Type B pancreatic cell (in vitro differentiated cells): ENCODE data around the gene MAP4K3. TPM values are rescaled to one million over a fixed set of nuclear protein-coding genes. Genes with fewer than 3 reads are reported as not detected.

Experiments
- DNase-seq: peaks from one replicate; pipeline ENCODE4 v3.0.0; 2021; ENCODE audit warnings: mixed read lengths; ENCODE audit not compliant: unreplicated experiment; ENCODE audit errors: extremely low spot score
- H3K27ac Mint-ChIP-seq: 2 replicates; pipeline ENCODE4 v1.8.0; 2021; ENCODE audit warnings: mild to moderate bottlenecking, mixed read lengths
- H3K27me3 Mint-ChIP-seq: 2 replicates; pipeline ENCODE4 v1.8.0; 2021; ENCODE audit warnings: mixed read lengths
- H3K36me3 Mint-ChIP-seq: 2 replicates; pipeline ENCODE4 v1.8.0; 2021; ENCODE audit warnings: mixed read lengths
- H3K4me1 Mint-ChIP-seq: one replicate; pipeline ENCODE4 v1.8.0; 2021; ENCODE audit warnings: mixed read lengths; ENCODE audit not compliant: unreplicated experiment
- H3K4me3 Mint-ChIP-seq: 2 replicates; pipeline ENCODE4 v1.8.0; 2021; ENCODE audit warnings: mild to moderate bottlenecking, mixed read lengths
- H3K9me3 Mint-ChIP-seq: 2 replicates; pipeline ENCODE4 v1.8.0; 2021; ENCODE audit warnings: mixed read lengths
- total RNA-seq: library from RNA; stranded (reverse); gene quantifications from 2 replicates; pipeline ENCODE4 v1.2.1, GENCODE V29; 2021; ENCODE audit warnings: low replicate concordance
- TF ChIP-seq, protein P1 (sequence below): fragments of 200-600 bp; sonication (generic); conservative IDR thresholded peaks from 2 replicates; pipeline ENCODE4 v1.5.0; 2021; ENCODE audit warnings: antibody characterized with exemption, mild to moderate bottlenecking

Gene MAP4K3
- total RNA-seq, 1 donor from 2014 or later = 49.0 TPM

DNA sequence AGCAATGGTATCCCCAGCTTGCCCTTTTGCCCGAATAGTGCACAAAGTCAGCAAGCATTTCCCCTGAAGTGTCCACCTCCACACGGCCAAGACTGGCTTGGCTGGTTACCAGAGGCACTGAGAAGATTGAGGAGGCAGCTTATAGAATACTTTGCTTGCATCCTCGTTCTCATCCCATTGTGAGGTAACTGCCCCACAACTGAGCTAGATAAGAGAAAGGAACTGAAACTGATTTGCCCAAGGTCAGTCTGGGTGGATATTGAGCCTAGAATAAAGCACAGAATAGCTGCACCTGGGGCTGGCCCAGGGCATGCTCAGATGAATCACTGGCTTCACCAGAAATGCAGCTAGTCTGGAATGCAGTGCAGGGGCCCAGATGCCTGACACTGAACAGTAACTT lies 32.7 kb upstream of the MAP4K3 start:
- H3K4me1 Mint-ChIP-seq = peaks cover 35% of the 10 kb centered on the region
- H3K9me3 Mint-ChIP-seq = peaks cover 4% of the 10 kb centered on the region
- H3K27ac Mint-ChIP-seq = peak overlapping the region; percentile 71
- DNase-seq = no peak
- H3K27me3 Mint-ChIP-seq = no peaks in the 10 kb centered on the region
- peak overlapping the region; percentile 46 for H3K4me3 Mint-ChIP-seq
- peaks cover 6% of the 10 kb centered on the region for H3K36me3 Mint-ChIP-seq
- TF ChIP-seq, protein P1, sequence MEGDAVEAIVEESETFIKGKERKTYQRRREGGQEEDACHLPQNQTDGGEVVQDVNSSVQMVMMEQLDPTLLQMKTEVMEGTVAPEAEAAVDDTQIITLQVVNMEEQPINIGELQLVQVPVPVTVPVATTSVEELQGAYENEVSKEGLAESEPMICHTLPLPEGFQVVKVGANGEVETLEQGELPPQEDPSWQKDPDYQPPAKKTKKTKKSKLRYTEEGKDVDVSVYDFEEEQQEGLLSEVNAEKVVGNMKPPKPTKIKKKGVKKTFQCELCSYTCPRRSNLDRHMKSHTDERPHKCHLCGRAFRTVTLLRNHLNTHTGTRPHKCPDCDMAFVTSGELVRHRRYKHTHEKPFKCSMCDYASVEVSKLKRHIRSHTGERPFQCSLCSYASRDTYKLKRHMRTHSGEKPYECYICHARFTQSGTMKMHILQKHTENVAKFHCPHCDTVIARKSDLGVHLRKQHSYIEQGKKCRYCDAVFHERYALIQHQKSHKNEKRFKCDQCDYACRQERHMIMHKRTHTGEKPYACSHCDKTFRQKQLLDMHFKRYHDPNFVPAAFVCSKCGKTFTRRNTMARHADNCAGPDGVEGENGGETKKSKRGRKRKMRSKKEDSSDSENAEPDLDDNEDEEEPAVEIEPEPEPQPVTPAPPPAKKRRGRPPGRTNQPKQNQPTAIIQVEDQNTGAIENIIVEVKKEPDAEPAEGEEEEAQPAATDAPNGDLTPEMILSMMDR = no peak

DNA sequence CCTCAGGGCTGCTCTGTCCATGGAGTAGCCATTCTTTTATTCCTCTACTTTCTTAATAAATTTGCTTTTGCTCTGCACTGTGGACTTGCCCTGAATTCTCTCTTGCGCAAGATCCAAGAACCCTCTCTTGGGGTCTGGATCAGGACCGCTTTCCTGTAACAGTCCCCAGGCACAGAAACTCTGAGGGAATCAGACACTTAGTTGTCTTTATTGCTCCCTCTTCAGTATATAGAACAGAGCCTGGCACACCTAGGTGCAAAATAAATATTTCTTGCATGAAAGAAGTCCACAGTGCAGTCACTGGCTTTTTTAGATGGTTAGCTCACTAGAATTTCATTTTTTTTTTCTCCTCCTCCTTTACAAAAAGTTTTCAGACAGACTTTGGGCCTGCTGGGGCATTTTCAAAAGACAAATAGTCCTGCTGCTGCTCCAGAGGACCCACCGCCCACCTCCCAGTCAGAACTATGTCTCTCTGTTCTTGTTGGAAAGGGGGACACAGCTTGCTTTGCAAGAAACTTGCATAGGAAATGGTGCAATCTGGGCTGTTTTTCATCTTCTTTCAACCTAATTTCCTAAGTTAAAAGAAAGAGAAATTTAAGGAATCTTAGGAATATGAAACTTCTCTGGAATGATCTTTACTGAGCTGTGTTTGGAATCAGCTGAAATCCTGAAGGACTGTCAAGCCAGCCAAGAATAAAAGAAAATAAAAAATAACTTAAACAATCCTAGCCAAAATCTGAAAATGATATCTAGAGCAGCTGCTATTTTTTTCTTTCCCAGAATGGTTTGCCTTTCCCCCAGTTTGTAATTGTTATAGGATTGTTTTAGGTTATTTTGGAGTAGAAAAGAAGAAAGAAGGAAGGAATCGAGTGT lies 31.7 kb upstream of the MAP4K3 start:
- Mint-ChIP-seq H3K27me3 (no peaks in the 10 kb centered on the region), H3K27ac (peak overlapping the region; percentile 71), H3K4me3 (peak overlapping the region; percentile 30), H3K36me3 (peaks cover 6% of the 10 kb centered on the region), H3K4me1 (peaks cover 35% of the 10 kb centered on the region), H3K9me3 (peaks cover 4% of the 10 kb centered on the region)
- TF ChIP-seq, protein P1 = no peak
- DNase-seq = no peak

DNA sequence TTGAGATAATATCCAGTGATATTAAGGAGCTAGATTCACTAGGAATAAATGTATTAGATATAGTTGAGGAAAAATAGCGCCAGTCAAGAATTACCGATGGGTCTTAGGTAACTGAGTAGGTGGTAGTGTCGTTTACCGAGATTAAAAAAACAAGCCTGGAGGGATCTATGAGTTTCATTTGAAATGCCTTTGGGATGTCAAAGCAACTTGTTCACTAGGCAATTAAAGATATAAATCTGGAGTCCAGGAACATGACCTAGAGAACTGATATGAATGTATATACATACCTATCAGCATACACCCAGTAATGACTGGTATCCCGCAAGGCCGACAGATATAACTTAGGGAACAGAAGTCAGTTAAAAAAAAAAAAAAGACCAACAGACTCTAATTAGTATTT lies 29.2 kb upstream of the MAP4K3 start:
- Mint-ChIP-seq H3K36me3 (peaks cover 6% of the 10 kb centered on the region), H3K4me1 (peaks cover 33% of the 10 kb centered on the region), H3K4me3 (no peak overlapping the region), H3K9me3 (peaks cover 4% of the 10 kb centered on the region), H3K27me3 (no peaks in the 10 kb centered on the region), H3K27ac (no peak overlapping the region)
- DNase-seq = no peak
- TF ChIP-seq, protein P1 = no peak

DNA sequence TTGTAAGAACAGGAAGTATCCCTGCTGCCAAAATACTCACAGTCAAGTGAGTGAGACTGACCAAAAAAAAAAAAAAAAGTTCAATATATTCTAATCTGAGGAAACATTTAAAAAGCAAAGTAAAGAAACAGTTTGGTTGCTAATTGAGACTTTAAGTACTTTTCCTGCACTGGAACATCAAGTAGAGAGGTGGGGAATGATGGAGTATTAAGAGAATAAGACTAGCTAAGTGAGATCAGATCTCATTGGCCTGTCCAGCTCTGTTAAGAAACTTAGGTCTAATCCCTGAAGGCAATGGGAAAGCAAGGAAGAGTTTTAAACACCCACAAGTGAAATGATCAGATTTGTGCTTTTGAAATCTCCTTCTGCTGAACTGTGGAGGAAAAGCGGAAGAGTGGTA lies 27.8 kb upstream of the MAP4K3 start:
- Mint-ChIP-seq H3K27me3 (no peaks in the 10 kb centered on the region), H3K4me3 (no peak overlapping the region), H3K36me3 (peaks cover 9% of the 10 kb centered on the region), H3K27ac (no peak overlapping the region), H3K4me1 (peaks cover 25% of the 10 kb centered on the region), H3K9me3 (peaks cover 4% of the 10 kb centered on the region)
- TF ChIP-seq, protein P1 = no peak
- DNase-seq = no peak

DNA sequence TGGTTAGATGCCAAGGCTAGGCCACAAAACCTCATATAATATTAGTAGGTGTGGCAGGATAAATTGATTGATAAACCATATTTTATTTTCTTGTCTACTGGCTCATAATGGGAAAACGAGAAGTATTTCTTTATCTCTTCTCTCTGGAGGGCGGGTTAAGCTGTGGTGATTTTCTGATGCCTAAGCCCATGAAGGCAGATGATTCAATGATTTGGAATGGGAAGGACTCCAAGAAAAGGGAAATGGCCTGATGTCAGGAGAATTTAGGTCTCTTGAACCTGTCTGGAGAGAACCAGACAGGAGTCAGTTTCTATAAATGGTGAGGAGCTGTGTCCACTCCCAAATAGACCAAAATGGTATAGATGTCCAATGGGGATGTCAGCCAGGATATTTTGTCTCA lies 18.7 kb upstream of the MAP4K3 start:
- Mint-ChIP-seq H3K27me3 (no peaks in the 10 kb centered on the region), H3K4me1 (no peaks in the 10 kb centered on the region), H3K9me3 (no peaks in the 10 kb centered on the region), H3K4me3 (no peak overlapping the region), H3K27ac (no peak overlapping the region), H3K36me3 (peaks cover 7% of the 10 kb centered on the region)
- TF ChIP-seq, protein P1 = no peak
- no peak for DNase-seq
